HCT116 (cell line): ENCODE measurements around the gene MXRA7. TPM values are rescaled to one million over a fixed set of nuclear protein-coding genes. Genes with fewer than 3 reads are reported as not detected.

Source experiments
- ATAC-seq: fragments of 200-7000 bp; cut with Tn5 transposase; 2 replicates; pipeline ENCODE4 v1.9.1; 2020; ENCODE audit warnings: mild to moderate bottlenecking, moderate library complexity
- BruUV-seq: library from RNA; stranded (reverse); fragments of 400-500 nt; replicated peaks from 2 replicates; lab custom pipeline; 2021; lab: Mats Ljungman, UMichigan
- CTCF ChIA-PET: fragments of 300-600 bp; sonication (Branson Sonifier 250); formaldehyde crosslinking; loops from one replicate; lab custom pipeline; 2021; ENCODE audit warnings: antibody characterized with exemption; lab: Charles Lee
- POLR2A ChIA-PET: fragments of 300-600, 350-600 bp; sonication (Branson Sonifier 250); formaldehyde crosslinking; loops from one replicate; lab custom pipeline; 2021; ENCODE audit warnings: antibody characterized with exemption; lab: Charles Lee
- RAD21 ChIA-PET, 2 experiments: fragments of 300-600 bp; sonication (Branson Sonifier 250); formaldehyde crosslinking; loops; one replicate each; lab custom pipeline; 2023; ENCODE audit warnings: low total read pairs in 2 of 2; ENCODE audit not compliant: uncharacterized antibody in 2 of 2, unreplicated experiment in 2 of 2, low non-redundant PET in 1 of 2; lab: Charles Lee
- DNase-seq: peaks from one replicate; pipeline ENCODE4 v3.0.0-alpha.2; 2010; ENCODE audit warnings: low read depth, low spot score
- H2AFZ ChIP-seq: fragments of 200-600 bp; shearing (Covaris generic), sonication (generic); 2 replicates; pipeline ENCODE4 v1.6.1; 2017; ENCODE audit warnings: low read depth, mixed run types, mixed read lengths, antibody characterized with exemption, low read length; ENCODE audit not compliant: poor library complexity, severe bottlenecking
- H3K27ac ChIP-seq: 2 replicates; pipeline ENCODE4 v1.5.1; 2012; ENCODE audit warnings: low read depth, low read length
- H3K27me3 ChIP-seq: fragments of 200-600 bp; sonication (generic); 2 replicates; pipeline ENCODE4 v1.6.1; 2016; ENCODE audit warnings: mixed run types, low read length, mixed read lengths; ENCODE audit not compliant: insufficient read depth
- H3K36me3 ChIP-seq, 2 experiments: fragments of 200-500 bp in 1 of 2; fragments of 200-600 bp in 1 of 2; sonication (Bioruptor generic) in 1 of 2; sonication (generic) in 1 of 2; 2 replicates each; pipeline versions ENCODE4 v1.5.1 to v1.6.1; 2014 to 2016; ENCODE audit warnings: low read length in 2 of 2, inconsistent platforms in 1 of 2, mixed read lengths in 1 of 2, mixed run types in 1 of 2; ENCODE audit not compliant: insufficient read depth in 2 of 2, control insufficient read depth in 1 of 2
- H3K4me1 ChIP-seq, 2 experiments: fragments of 200-600 bp in 1 of 2; sonication (generic) in 1 of 2; 2 replicates each; pipeline versions ENCODE4 v1.5.1 to v1.6.1; 2012 to 2017; ENCODE audit warnings: low read length in 2 of 2, inconsistent platforms in 1 of 2, mild to moderate bottlenecking in 1 of 2, mixed read lengths in 1 of 2, mixed run types in 1 of 2, moderate library complexity in 1 of 2; ENCODE audit not compliant: insufficient read depth in 2 of 2, control insufficient read depth in 1 of 2
- H3K4me2 ChIP-seq: fragments of 200-600 bp; sonication (generic); 2 replicates; pipeline ENCODE4 v1.6.1; 2017; ENCODE audit warnings: mixed run types, low read length, mixed read lengths
- H3K4me3 ChIP-seq, 2 experiments: fragments of 200-600 bp in 1 of 2; sonication (generic) in 1 of 2; replicated peaks in 1 of 2; 2 replicates each; pipeline ENCODE4 v1.5.1; 2011 to 2016; ENCODE audit warnings: low read length in 2 of 2, control low read depth in 1 of 2, low read depth in 1 of 2, mild to moderate bottlenecking in 1 of 2, mixed read lengths in 1 of 2, mixed run types in 1 of 2
- H3K79me2 ChIP-seq: fragments of 200-600 bp; sonication (generic); 2 replicates; pipeline ENCODE4 v1.6.1; 2017; ENCODE audit warnings: mild to moderate bottlenecking, mixed run types, low read length, moderate library complexity, mixed read lengths; ENCODE audit not compliant: insufficient read depth
- H3K9ac ChIP-seq: fragments of 200-600 bp; sonication (generic); 2 replicates; pipeline ENCODE4 v1.6.1; 2016; ENCODE audit warnings: low read length, mixed read lengths
- H3K9me2 ChIP-seq: fragments of 200-600 bp; sonication (generic), shearing (Covaris generic); 2 replicates; pipeline ENCODE4 v1.6.1; 2017; ENCODE audit warnings: mixed run types, mild to moderate bottlenecking, moderate library complexity; ENCODE audit not compliant: insufficient read depth
- H3K9me3 ChIP-seq, 2 experiments: fragments of 200-500 bp in 1 of 2; fragments of 200-600 bp in 1 of 2; sonication (Bioruptor generic) in 1 of 2; sonication (generic) in 1 of 2; 2 replicates each; pipeline ENCODE4 v1.6.1; 2014 to 2017; ENCODE audit warnings: low read length in 2 of 2, mixed read lengths in 2 of 2, inconsistent platforms in 1 of 2, low read depth in 1 of 2, mild to moderate bottlenecking in 1 of 2, mixed run types in 1 of 2, moderate library complexity in 1 of 2; ENCODE audit not compliant: control insufficient read depth in 1 of 2, insufficient read depth in 1 of 2
- H4K20me1 ChIP-seq: fragments of 200-600 bp; sonication (generic), shearing (Covaris generic); 2 replicates; pipeline ENCODE4 v1.6.1; 2017; ENCODE audit warnings: mixed run types, mild to moderate bottlenecking, moderate library complexity; ENCODE audit not compliant: insufficient read depth
- CBX3 ChIP-seq: IDR thresholded peaks from 2 replicates; pipeline ENCODE4 v1.6.1; 2012; ENCODE audit warnings: low read depth
- CEBPB ChIP-seq: IDR thresholded peaks from 2 replicates; pipeline ENCODE4 v1.6.1; 2012; ENCODE audit warnings: low read depth
- ELF1 ChIP-seq: IDR thresholded peaks from 2 replicates; pipeline ENCODE4 v1.6.1; 2012; ENCODE audit warnings: low read depth, borderline replicate concordance
- EZH2phosphoT487 ChIP-seq: fragments of 200-600 bp; IDR thresholded peaks from 2 replicates; pipeline ENCODE4 v1.6.1; 2018; ENCODE audit warnings: antibody characterized with exemption, borderline replicate concordance
- FOSL1 ChIP-seq: IDR thresholded peaks from 2 replicates; pipeline ENCODE4 v1.6.1; 2012; ENCODE audit warnings: low read depth
- JUND ChIP-seq: IDR thresholded peaks from 2 replicates; pipeline ENCODE4 v1.6.1; 2012
- POLR2A ChIP-seq: IDR thresholded peaks from 2 replicates; pipeline ENCODE4 v1.7.0; 2011; ENCODE audit warnings: borderline replicate concordance; ENCODE audit not compliant: insufficient read depth, insufficient read length; ENCODE audit errors: extremely low read depth
- POLR2AphosphoS5 ChIP-seq: IDR thresholded peaks from 2 replicates; pipeline ENCODE4 v1.6.1; 2011; ENCODE audit warnings: mild to moderate bottlenecking, low read depth, low read length, moderate library complexity
- RAD21 ChIP-seq: IDR thresholded peaks from 2 replicates; pipeline ENCODE4 v1.6.1; 2012; ENCODE audit warnings: low read depth, mild to moderate bottlenecking
- SIN3A ChIP-seq: IDR thresholded peaks from 2 replicates; pipeline ENCODE4 v1.6.1; 2012; ENCODE audit warnings: low read depth
- SP1 ChIP-seq: IDR thresholded peaks from 2 replicates; pipeline ENCODE4 v1.6.1; 2012; ENCODE audit warnings: low read depth
- TCF7L2 ChIP-seq: IDR thresholded peaks from 2 replicates; pipeline ENCODE4 v1.7.0; 2011; ENCODE audit warnings: borderline replicate concordance, inconsistent platforms; ENCODE audit not compliant: insufficient read depth, insufficient read length; ENCODE audit errors: extremely low read depth
- ZFX ChIP-seq: fragments of 450-650 bp; IDR thresholded peaks from 2 replicates; pipeline ENCODE4 v1.6.1; 2017
- intact Hi-C: fragments of 100-400 bp; cut with micrococcal nuclease; formaldehyde crosslinking; loops from 2 replicates; pipeline ENCODE4 v1.10.0; 2022
- total RNA-seq: library from RNA; stranded (reverse); gene quantifications from one replicate; pipeline ENCODE4 v1.2.1, GENCODE V29; 2021; ENCODE audit not compliant: unreplicated experiment
- TF ChIP-seq, protein P1 (sequence below), 3 experiments: fragments of 200-600 bp in 1 of 3; sonication (generic) in 1 of 3; IDR thresholded peaks in 2 of 3; conservative IDR thresholded peaks in 1 of 3; 2 replicates each; pipeline ENCODE4 v1.5.1; 2012 to 2017; ENCODE audit warnings: low read depth in 2 of 3, low read length in 2 of 3, antibody characterized with exemption in 1 of 3, borderline replicate concordance in 1 of 3, control low read depth in 1 of 3, mild to moderate bottlenecking in 1 of 3, mixed read lengths in 1 of 3, mixed run types in 1 of 3, moderate library complexity in 1 of 3; ENCODE audit not compliant: insufficient read depth in 1 of 3
- TF ChIP-seq, protein P2 (sequence below): IDR thresholded peaks from 2 replicates; pipeline ENCODE4 v1.6.1; 2012
- TF ChIP-seq, protein P3 (sequence below): IDR thresholded peaks from 2 replicates; pipeline ENCODE4 v1.6.1; 2011; ENCODE audit warnings: mild to moderate bottlenecking, low read length, moderate library complexity; ENCODE audit not compliant: insufficient replicate concordance; ENCODE audit errors: extremely low read depth
- TF ChIP-seq, protein P4 (sequence below): IDR thresholded peaks from 2 replicates; pipeline ENCODE4 v1.6.1; 2012
- TF ChIP-seq, protein P5 (sequence below): IDR thresholded peaks from 2 replicates; pipeline ENCODE4 v1.6.1; 2012; ENCODE audit warnings: low read depth

The MXRA7 gene
- total RNA-seq, 1 experiment from 2014 or later: 57.1 TPM

DNA sequence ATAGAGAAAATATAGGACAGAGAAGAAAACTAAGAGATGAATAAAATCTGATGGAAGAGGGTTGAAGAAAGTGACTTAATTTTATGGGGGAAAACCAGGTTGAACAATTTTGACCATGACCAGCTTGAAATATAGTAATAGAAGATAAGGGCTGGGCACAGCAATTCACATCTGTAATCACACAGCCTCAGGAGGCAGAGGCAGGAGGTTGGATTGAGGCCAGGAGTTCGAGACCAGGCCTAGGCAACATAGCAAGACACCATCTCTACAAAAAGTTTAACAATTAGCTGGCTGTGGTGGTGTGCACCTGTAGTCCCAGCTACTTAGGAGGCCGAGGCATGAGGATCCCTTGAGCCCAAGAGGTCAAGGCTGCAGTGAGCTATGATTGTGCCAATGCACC lies 8.7 kb downstream of the MXRA7 start (continued):
- TF ChIP-seq EZH2phosphoT487: no peak
- TF ChIP-seq, protein P1, sequence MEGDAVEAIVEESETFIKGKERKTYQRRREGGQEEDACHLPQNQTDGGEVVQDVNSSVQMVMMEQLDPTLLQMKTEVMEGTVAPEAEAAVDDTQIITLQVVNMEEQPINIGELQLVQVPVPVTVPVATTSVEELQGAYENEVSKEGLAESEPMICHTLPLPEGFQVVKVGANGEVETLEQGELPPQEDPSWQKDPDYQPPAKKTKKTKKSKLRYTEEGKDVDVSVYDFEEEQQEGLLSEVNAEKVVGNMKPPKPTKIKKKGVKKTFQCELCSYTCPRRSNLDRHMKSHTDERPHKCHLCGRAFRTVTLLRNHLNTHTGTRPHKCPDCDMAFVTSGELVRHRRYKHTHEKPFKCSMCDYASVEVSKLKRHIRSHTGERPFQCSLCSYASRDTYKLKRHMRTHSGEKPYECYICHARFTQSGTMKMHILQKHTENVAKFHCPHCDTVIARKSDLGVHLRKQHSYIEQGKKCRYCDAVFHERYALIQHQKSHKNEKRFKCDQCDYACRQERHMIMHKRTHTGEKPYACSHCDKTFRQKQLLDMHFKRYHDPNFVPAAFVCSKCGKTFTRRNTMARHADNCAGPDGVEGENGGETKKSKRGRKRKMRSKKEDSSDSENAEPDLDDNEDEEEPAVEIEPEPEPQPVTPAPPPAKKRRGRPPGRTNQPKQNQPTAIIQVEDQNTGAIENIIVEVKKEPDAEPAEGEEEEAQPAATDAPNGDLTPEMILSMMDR (IDR thresholded peaks at IDR 0.05 in 2 of 3, conservative IDR thresholded peaks at IDR 0.05 in 1 of 3; ENCODE audit: borderline replicate concordance in 1 of 3, insufficient read depth in 1 of 3, low read depth in 2 of 3, low read length in 2 of 3): no peak
- TF ChIP-seq TCF7L2: no peak
- TF ChIP-seq SIN3A: no peak

DNA sequence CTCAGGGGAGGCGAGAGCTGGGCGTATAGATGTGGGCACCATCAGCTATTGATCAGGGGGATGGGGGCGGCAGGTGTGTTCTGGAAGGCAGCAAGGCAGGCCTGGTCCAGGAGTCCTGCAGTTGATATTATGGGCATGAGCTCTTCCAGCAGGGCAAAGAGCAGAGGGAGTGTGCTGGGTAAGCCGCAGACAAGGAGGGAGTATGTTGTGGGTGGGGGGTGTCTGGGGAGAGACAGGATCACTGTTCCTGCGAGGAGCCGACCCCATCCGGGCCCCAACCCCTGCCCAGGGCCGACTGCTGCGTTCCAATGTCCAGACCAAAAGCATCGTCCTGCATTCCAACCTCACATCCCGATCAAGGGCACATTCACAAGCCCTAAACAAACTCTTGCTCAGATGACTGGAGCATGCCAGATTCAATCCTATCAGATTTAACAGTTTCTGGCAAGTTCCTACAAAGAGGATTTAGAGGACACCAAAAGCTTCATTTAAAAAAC lies 9.2 kb downstream of the MXRA7 start:
- H3K9ac ChIP-seq: no peak overlapping the region
- DNase-seq (no peak), ATAC-seq (no peak)
- intact Hi-C loops: no loop called here
- H3K27me3 ChIP-seq: no peaks in the 10 kb centered on the region
- no peak overlapping the region for H3K4me3 ChIP-seq
- no peaks in the 10 kb centered on the region for H3K9me2 ChIP-seq
- no peaks in the 10 kb centered on the region for H4K20me1 ChIP-seq
- BruUV-seq: no TSS peak
- ChIA-PET RAD21 (no interaction called here), CTCF (interaction anchor here (0.6 to 1.0 kb wide), 3 partner anchors 12 to 215 kb away, joined by 3 to 4 read pairs (median 3); no protein-coding TSS in a partner anchor), POLR2A (no interaction called here)
- no peak overlapping the region for H3K27ac ChIP-seq
- no peaks in the 10 kb centered on the region for H3K9me3 ChIP-seq
- H3K79me2 ChIP-seq: peaks cover 15% of the 10 kb centered on the region
- H3K4me1 ChIP-seq: peaks cover 0 to 12% of the 10 kb centered on the region in 2 experiments; a peak in 2 of 4 replicates
- no peak overlapping the region for H3K4me2 ChIP-seq
- no peak overlapping the region for H2AFZ ChIP-seq
- no peaks in the 10 kb centered on the region for H3K36me3 ChIP-seq
- TF ChIP-seq RAD21 (no peak), FOSL1 (no peak), JUND (no peak), EZH2phosphoT487 (no peak), TCF7L2 (no peak), CEBPB (no peak), POLR2A (no peak), ELF1 (no peak), SIN3A (no peak), POLR2AphosphoS5 (no peak), CBX3 (no peak), ZFX (no peak), SP1 (no peak)
- TF ChIP-seq, protein P2, sequence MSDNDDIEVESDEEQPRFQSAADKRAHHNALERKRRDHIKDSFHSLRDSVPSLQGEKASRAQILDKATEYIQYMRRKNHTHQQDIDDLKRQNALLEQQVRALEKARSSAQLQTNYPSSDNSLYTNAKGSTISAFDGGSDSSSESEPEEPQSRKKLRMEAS: no peak
- TF ChIP-seq, protein P3, sequence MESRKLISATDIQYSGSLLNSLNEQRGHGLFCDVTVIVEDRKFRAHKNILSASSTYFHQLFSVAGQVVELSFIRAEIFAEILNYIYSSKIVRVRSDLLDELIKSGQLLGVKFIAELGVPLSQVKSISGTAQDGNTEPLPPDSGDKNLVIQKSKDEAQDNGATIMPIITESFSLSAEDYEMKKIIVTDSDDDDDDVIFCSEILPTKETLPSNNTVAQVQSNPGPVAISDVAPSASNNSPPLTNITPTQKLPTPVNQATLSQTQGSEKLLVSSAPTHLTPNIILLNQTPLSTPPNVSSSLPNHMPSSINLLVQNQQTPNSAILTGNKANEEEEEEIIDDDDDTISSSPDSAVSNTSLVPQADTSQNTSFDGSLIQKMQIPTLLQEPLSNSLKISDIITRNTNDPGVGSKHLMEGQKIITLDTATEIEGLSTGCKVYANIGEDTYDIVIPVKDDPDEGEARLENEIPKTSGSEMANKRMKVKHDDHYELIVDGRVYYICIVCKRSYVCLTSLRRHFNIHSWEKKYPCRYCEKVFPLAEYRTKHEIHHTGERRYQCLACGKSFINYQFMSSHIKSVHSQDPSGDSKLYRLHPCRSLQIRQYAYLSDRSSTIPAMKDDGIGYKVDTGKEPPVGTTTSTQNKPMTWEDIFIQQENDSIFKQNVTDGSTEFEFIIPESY: no peak
- TF ChIP-seq, protein P4, sequence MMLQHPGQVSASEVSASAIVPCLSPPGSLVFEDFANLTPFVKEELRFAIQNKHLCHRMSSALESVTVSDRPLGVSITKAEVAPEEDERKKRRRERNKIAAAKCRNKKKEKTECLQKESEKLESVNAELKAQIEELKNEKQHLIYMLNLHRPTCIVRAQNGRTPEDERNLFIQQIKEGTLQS: no peak
- TF ChIP-seq, protein P5, sequence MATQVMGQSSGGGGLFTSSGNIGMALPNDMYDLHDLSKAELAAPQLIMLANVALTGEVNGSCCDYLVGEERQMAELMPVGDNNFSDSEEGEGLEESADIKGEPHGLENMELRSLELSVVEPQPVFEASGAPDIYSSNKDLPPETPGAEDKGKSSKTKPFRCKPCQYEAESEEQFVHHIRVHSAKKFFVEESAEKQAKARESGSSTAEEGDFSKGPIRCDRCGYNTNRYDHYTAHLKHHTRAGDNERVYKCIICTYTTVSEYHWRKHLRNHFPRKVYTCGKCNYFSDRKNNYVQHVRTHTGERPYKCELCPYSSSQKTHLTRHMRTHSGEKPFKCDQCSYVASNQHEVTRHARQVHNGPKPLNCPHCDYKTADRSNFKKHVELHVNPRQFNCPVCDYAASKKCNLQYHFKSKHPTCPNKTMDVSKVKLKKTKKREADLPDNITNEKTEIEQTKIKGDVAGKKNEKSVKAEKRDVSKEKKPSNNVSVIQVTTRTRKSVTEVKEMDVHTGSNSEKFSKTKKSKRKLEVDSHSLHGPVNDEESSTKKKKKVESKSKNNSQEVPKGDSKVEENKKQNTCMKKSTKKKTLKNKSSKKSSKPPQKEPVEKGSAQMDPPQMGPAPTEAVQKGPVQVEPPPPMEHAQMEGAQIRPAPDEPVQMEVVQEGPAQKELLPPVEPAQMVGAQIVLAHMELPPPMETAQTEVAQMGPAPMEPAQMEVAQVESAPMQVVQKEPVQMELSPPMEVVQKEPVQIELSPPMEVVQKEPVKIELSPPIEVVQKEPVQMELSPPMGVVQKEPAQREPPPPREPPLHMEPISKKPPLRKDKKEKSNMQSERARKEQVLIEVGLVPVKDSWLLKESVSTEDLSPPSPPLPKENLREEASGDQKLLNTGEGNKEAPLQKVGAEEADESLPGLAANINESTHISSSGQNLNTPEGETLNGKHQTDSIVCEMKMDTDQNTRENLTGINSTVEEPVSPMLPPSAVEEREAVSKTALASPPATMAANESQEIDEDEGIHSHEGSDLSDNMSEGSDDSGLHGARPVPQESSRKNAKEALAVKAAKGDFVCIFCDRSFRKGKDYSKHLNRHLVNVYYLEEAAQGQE: no peak
